TTC549 (cell line): ENCODE measurements around the gene SCGN.

Experiments used
- FAIRE-seq: peaks from 2 replicates; lab custom pipeline; 2012; peaks lifted over from hg19 to GRCh38; lab: Jason Lieb, UNC

The SCGN gene

DNA sequence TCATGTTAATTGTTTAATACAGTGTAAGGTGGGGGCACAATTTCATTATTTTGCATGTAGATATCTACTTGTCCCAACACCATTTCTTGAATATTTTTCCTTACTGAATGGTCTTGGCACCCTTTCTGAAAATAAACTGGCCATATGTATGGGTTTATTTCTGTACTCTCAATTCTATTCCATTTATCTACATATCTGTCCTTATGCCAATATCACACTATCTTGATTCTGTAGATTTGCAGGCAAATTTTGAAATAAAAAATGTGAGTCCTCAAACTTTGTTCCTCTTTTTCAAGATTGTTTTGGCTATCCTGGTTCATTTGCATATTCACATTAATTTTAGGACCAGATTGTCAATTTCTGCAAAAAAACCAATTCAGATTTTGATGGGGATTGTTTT, 34.8 kb downstream of the SCGN start:
- FAIRE-seq: no peak

DNA sequence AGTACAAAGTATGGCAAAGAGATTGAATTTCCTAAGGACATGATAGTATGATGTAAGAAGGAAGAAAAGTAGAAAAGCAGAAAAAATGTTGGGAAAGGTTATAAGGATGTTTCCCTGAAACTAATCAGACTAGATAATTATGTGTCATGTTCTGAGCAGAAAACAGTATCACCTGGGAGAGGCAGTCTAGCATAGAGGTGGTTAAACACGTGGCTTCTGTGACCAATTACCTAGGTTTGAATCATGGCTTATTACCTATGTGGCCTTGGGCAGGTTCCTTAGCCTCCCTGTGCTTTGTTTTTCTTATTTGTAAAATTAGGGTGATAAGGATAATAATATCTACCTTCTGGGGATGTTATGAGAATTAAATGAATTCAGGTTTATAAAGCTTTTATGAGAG, 38.0 kb downstream of the SCGN start:
- no peak for FAIRE-seq

- FAIRE-seq: no peak
These were observed 39.9 kb downstream of the SCGN start for GRCh38 chr6:25691894-25692293.

GRCh38 chr6:25692472-25692871, 40.5 kb downstream of the SCGN start:
- FAIRE-seq: no peak

DNA sequence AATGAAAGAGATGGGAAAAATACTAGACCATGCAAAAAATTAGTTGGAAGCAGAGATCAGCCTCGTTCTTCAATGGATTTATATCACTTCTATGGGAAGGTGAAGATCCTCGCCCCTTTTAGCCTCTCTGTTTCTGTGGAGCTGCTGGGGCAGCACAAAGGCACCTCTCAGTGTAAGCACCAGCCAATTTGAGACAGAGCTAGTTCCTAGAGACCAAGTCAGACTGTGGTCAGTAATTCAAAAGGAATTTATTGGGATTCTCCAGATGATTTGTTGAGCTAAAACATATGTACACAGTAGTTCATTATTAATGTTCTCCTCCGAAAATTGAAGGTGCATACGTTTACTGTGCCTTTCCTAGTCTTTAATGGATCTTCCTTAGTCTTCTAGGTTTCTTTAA, 42.4 kb downstream of the SCGN start:
- FAIRE-seq: no peak

GRCh38 chr6:25695671-25696070, 43.7 kb downstream of the SCGN start:
- FAIRE-seq: no peak

DNA sequence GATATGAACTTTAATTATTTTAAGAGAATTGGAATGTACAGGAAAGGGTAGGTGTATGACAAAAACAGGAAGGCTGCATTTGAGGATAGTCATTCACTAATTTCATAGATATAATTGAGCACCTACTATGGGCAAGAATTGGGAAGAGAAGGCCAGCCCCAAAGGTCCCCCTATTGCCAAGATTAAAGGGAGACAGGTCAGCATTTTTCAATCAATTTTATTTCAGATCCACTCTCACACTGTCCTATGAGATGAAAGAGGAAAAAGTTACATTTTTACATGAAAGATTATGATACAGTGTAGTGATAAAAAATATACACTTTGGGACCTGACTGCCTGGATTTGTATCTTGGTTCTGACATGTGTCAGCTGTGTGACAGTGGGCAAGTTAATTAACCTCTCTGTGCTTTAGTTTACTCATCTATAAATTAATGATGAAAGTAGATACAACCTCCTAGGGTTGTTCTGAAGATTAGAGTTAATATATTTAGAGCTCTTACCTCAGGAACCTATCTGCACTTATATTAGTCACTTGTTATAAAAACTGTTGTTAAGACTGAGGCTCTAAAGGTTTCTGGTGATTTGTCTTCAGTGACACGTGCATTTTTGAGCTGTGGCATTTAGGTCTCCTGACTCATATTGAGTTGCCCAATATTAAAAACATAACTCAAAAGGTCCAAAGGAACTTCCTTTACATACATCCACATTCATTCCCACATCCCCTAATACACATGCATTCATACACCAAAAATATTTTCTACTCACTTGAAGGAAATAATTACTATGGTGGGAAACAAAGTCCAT, 45.7 kb downstream of the SCGN start:
- no peak for FAIRE-seq

DNA sequence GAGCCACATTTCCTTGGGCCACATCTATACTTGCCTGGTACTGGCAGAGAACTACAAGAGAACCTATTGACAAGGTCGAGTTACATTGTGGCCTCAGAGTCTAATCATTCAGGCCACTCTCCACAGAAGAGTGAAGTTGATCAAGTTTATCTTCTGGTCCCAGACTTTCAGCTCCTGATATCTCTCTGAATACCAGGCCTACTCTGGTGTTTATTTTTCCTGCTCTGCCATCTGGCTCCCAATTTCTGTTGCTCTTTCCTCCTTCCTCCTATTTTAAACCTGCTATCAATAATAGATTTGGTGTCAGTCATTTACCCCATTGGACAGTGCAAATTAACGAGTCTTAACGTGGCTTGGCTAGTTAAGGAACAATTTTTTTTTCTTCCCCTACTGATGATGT, 46.6 kb downstream of the SCGN start:
- no peak for FAIRE-seq

DNA sequence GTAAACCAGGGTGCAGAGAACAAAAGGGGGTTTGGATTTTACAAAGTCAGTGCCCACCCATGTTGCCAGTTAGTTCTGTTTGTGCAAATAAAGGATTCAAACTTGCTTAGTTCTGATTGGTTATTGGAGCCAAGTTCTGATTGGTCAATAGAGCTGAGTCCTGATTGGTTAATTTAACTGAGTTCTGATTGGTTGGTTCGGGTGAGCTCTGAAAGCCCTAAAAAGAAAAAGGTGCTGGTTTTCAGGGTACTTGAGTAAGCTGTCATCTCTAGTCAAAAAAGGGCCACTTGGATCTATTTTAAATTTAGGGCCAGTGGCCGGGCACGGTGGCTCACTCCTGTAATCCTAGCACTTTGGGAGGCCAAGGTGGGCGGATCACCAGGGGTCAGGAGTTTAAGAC, 47.6 kb downstream of the SCGN start:
- FAIRE-seq: no peak

DNA sequence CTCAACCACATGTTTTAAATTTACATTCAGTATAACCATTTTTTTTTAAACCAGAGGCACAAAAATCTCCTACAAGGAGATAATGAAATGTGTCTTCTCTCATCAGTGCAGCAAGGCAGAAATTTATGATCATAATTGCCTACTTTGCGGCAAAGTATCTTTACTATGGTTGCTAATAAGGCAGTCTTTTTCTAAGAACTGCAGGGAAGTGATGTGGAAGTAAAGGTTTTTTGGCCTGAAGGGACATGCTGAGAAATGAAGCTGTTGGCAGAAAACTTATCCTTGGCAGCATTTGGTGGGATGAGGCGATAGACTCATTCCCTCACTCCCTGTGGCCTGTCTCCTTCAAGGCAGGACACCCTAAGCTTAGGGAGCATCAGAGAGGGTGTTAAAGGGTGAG, 48.7 kb downstream of the SCGN start:
- no peak for FAIRE-seq

DNA sequence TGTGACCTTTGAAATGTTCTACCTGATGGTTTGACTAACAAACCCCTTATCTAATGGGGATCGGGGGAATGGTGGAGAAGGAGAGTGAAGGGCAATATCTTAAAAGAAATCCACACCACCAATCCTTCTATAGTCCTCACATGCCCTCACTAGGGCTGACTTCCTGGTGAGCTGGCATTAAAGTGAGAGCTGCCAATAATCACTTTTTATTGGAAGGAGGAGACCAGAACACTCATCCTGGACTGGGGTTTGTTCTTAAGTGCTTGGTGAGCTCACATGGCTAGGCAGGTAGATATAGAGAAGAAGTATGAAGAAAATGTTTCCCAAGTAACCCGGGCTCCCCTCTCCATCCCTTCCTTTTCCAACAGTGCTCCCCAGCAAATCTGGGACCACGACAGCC, 49.8 kb downstream of the SCGN start:
- no peak for FAIRE-seq

GRCh38 chr6:25703005-25703404, 51.0 kb downstream of the SCGN start:
- FAIRE-seq: no peak

DNA sequence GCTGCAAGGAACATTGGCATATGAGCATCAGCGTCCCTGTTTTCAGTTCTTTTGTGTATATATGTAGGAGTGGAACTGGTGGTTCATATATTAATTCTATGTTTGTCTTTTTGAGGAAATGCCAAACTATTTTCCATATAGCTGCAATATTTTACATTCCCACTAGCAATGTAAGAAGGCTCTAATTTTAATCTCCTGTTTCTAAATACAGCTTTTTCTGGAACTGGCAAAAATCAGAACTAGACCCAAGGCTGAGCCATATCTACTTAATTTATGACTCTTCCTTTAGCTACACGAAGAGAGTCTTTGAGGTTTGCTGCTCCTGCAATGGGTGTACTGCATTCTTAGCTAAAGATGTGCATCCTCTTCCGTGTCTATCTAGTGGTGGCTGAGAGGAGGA, 52.0 kb downstream of the SCGN start:
- FAIRE-seq: no peak

GRCh38 chr6:25706314-25707014, 54.4 kb downstream of the SCGN start:
- FAIRE-seq: no peak

GRCh38 chr6:25709761-25710160, 57.7 kb downstream of the SCGN start:
- FAIRE-seq: no peak

DNA sequence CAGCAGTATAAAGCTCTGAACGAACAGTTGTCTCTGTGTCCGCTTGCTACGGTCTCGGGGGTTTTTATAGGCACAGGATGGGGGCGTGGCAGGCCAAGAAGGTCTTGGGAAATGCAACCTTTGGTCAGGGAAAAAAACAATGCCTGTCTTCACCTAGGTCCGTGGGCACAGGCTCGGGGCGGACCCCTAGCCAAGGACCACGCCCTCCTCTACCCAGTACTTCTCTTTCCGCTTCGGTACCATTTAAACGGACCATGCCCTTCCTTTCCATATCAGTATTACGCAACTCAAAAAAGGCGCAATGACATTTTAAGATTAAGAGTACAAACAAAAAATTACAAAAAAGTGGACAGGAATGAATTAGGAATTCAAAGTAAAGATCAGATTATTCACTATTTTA, 58.3 kb downstream of the SCGN start:
- no peak for FAIRE-seq

- no peak for FAIRE-seq
These were observed 61.8 kb downstream of the SCGN start for GRCh38 chr6:25713824-25714223.

DNA sequence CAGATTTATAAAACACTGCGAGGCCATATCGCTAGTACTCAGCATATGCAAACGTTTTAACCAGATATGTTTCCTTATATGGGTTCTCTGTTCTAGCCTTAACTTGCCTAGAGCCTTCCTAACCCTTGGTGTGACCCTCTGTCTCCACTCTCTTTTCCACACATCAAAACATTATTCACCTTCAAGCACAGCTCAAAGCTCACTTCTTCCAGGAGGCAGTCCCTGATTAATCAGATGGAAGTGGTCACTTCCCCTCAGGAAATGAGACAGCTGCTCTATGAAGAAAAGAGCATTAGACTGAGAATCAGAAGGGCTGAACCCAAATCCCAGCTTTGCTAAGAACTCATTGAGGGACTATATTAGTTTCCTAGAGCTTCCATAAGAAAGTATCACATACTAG, 62.8 kb downstream of the SCGN start:
- FAIRE-seq: no peak

GRCh38 chr6:25715794-25716193, 63.8 kb downstream of the SCGN start:
- FAIRE-seq: no peak

DNA sequence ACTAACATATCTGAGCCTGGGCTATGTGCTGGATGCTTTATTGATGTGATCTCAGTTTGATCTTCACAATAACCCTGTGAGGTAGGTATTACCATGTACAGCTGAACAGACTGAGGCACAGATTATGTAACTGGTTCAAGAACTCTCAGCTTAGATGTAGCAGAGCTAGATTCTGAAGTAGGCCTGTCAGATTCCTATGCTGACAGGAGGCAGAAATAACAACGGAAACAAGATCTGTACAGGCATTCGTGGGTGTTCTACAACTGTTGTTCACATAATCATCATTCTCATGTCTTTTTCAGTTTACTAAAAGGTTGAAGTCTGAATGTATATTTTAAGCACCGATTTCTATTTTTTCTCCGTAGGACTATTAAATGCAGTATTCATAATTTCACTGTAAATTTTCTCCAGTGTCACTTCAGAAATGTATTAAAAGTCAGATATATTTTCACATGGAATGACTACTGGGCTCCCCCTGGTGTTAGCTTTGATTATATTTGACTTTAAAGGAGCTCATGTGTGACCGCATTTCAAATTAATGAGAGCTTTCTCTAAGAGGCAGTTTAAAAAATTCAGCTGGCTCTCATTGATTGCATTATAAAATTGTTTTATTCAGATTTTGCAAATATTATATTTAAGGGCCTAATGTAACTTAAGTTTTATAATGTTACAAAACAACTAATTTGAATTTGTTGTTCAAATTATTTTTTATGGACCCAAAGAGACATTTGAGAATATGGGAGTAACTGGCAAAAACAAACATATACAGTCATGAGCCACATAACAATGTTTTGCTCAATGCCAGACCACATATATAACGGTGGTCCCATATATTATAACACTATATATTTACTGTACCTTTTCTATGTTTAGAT, 66.1 kb downstream of the SCGN start:
- FAIRE-seq: no peak

DNA sequence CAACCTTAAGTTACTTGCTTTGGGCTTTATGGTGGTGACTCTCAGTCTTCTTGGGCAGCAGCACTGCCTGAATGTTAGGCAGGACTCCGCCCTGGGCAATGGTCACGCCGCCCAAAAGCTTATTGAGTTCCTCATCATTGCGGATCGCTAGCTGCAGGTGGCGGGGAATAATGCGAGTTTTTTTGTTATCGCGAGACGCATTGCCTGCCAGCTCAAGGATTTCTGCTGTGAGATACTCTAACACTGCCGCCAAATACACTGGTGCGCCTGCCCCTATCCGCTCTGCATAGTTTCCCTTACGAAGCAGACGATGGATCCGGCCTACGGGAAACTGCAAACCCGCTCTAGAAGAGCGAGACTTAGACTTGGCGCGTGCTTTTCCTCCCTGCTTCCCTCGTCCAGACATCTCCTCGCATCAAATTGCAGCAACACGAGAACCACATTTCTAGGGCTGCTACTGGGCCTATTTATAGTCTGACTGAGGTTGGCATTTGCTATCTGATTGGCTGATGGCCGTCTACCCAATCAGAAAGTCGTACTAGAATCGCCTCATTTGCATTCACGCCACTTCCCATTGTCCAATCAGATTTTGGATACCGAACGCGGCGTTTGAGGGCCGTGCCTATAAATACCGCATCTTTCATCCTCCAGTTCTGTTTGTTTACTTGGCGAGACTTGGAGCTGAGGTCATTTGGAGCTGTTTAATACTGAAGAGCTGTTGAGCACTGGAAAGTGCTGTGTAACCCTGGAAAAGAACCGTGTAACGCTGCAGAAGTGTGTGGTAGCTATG, 74.3 kb downstream of the SCGN start:
- FAIRE-seq: no peak

- no peak for FAIRE-seq
These were observed 75.0 kb downstream of the SCGN start for GRCh38 chr6:25727028-25727427.
